ENCODE results near the gene TBCEL. TPM values are rescaled to one million over a fixed set of nuclear protein-coding genes. Genes with fewer than 3 reads are reported as not detected.

TBCEL gene
- total RNA-seq, 1 experiment from 2014 or later: 17.7 TPM

GRCh38 chr11:121100943-121101342, 77.0 kb downstream of the TBCEL start, which contains the start of gene TECTA:
TSS of gene TECTA (plus strand) at chr11:121101243. CDS start at chr11:121102666, 1,423 bp downstream.
- H3K9ac ChIP-seq (ENCODE audit: low read length): no peak within 1 kb of the TSS
- no peaks in the 10 kb centered on the region; the same call in 1 of the 2 replicates for H3K9me2 ChIP-seq (ENCODE audit: insufficient read depth)
- intact Hi-C loops (cut with micrococcal nuclease): no loop called here
- no peak within 1 kb of the TSS for H3K4me2 ChIP-seq (ENCODE audit: low read length)
- H3K36me3 ChIP-seq (ENCODE audit: control insufficient read depth in 1 of 2, insufficient read depth in 2 of 2, low read length in 2 of 2): no peaks in the 10 kb centered on the region
- ChIA-PET RAD21 (ENCODE audit: low non-redundant PET in 1 of 2, low total read pairs in 2 of 2, uncharacterized antibody in 2 of 2, unreplicated experiment in 2 of 2) (no interaction called here), CTCF (no interaction called here), POLR2A (no interaction called here)
- H3K9me3 ChIP-seq (ENCODE audit: control insufficient read depth in 1 of 2, insufficient read depth in 1 of 2, low read depth in 1 of 2, low read length in 2 of 2): no peaks in the 10 kb centered on the region
- no peaks in the 10 kb centered on the region for H3K79me2 ChIP-seq (ENCODE audit: insufficient read depth, low read length)
- H3K27ac ChIP-seq (ENCODE audit: low read depth, low read length): no peak within 1 kb of the TSS
- BruUV-seq (replicated peaks): no TSS peak
- no peaks in the 10 kb centered on the region for H4K20me1 ChIP-seq (ENCODE audit: insufficient read depth)
- H3K27me3 ChIP-seq (ENCODE audit: insufficient read depth, low read length): peaks cover 5% of the 10 kb centered on the region; the same call in 1 of the 2 replicates
- no peak within 1 kb of the TSS for H3K4me3 ChIP-seq (replicated peaks in 1 of 2; ENCODE audit: low read depth in 1 of 2, low read length in 2 of 2)
- ATAC-seq (no peak), DNase-seq (ENCODE audit: low read depth, low spot score) (no peak)
- TF ChIP-seq FOSL1 (IDR thresholded peaks at IDR 0.05; ENCODE audit: low read depth): no peak
- TF ChIP-seq EZH2 (IDR thresholded peaks at IDR 0.05): no peak
- no peak for TF ChIP-seq MAX (IDR thresholded peaks at IDR 0.05)
- no peak for TF ChIP-seq TCF7L2 (IDR thresholded peaks at IDR 0.05; ENCODE audit: borderline replicate concordance, extremely low read depth, insufficient read depth, insufficient read length)
- TF ChIP-seq RAD21 (IDR thresholded peaks at IDR 0.05; ENCODE audit: low read depth): no peak
- no peak for TF ChIP-seq ATF3 (IDR thresholded peaks at IDR 0.05)
- TF ChIP-seq POLR2AphosphoS5 (IDR thresholded peaks at IDR 0.05; ENCODE audit: low read depth, low read length): no peak
- TF ChIP-seq CBX3 (IDR thresholded peaks at IDR 0.05; ENCODE audit: low read depth): no peak
- no peak for TF ChIP-seq EGR1 (IDR thresholded peaks at IDR 0.05; ENCODE audit: low read depth)
- TF ChIP-seq CEBPB (IDR thresholded peaks at IDR 0.05; ENCODE audit: low read depth): no peak
- no peaks in the 10 kb centered on the region for H3K4me1 ChIP-seq (ENCODE audit: control insufficient read depth in 1 of 2, insufficient read depth in 2 of 2, low read length in 2 of 2)
- H2AFZ ChIP-seq (ENCODE audit: low read depth, low read length, poor library complexity, severe bottlenecking): no peak within 1 kb of the TSS

GRCh38 chr11:121104312-121104762, 80.4 kb downstream of the TBCEL start:
- H3K4me3 ChIP-seq (replicated peaks in 1 of 2; ENCODE audit: low read depth in 1 of 2, low read length in 2 of 2): no peak overlapping the region
- ChIA-PET POLR2A (no interaction called here), RAD21 (ENCODE audit: low non-redundant PET in 1 of 2, low total read pairs in 2 of 2, uncharacterized antibody in 2 of 2, unreplicated experiment in 2 of 2) (no interaction called here), CTCF (interaction anchor here (0.8 to 1.2 kb wide), 3 partner anchors 11 to 45 kb away, joined by 3 to 4 read pairs (median 4); no protein-coding TSS in a partner anchor)
- no peak overlapping the region for H3K4me2 ChIP-seq (ENCODE audit: low read length)
- no peaks in the 10 kb centered on the region for H4K20me1 ChIP-seq (ENCODE audit: insufficient read depth)
- peaks cover 5% of the 10 kb centered on the region; the same call in 1 of the 2 replicates for H3K27me3 ChIP-seq (ENCODE audit: insufficient read depth, low read length)
- no peaks in the 10 kb centered on the region for H3K9me2 ChIP-seq (ENCODE audit: insufficient read depth)
- no TSS peak for BruUV-seq (replicated peaks)
- H3K36me3 ChIP-seq (ENCODE audit: control insufficient read depth in 1 of 2, insufficient read depth in 2 of 2, low read length in 2 of 2): no peaks in the 10 kb centered on the region
- ATAC-seq (peak; percentile 60), DNase-seq (ENCODE audit: low read depth, low spot score) (no peak)
- no peaks in the 10 kb centered on the region for H3K79me2 ChIP-seq (ENCODE audit: insufficient read depth, low read length)
- no peaks in the 10 kb centered on the region for H3K4me1 ChIP-seq (ENCODE audit: control insufficient read depth in 1 of 2, insufficient read depth in 2 of 2, low read length in 2 of 2)
- intact Hi-C loops (cut with micrococcal nuclease): no loop called here
- TF ChIP-seq MAX (IDR thresholded peaks at IDR 0.05) (no peak), CTCF (IDR thresholded peaks at IDR 0.05 in 2 of 3, conservative IDR thresholded peaks at IDR 0.05 in 1 of 3; ENCODE audit: borderline replicate concordance in 1 of 3, insufficient read depth in 1 of 3, low read depth in 2 of 3, low read length in 2 of 3) (peak in 2 of 3 experiments; percentile 52 to 68; a peak in 4 of 6 replicates)
- no peak overlapping the region for H3K9ac ChIP-seq (ENCODE audit: low read length)
- no peaks in the 10 kb centered on the region for H3K9me3 ChIP-seq (ENCODE audit: control insufficient read depth in 1 of 2, insufficient read depth in 1 of 2, low read depth in 1 of 2, low read length in 2 of 2)
- no peak overlapping the region for H2AFZ ChIP-seq (ENCODE audit: low read depth, low read length, poor library complexity, severe bottlenecking)
- H3K27ac ChIP-seq (ENCODE audit: low read depth, low read length): no peak overlapping the region
